T-helper 1 cell treated with Interleukin-12 subunit alpha and Interleukin-12 subunit beta and Interleukin-4 antibody, amounts not matched to agents 30 μg/mL and 1 μg/mL, for 36 hours (primary cell): ENCODE measurements around the gene SSH2.
"Not testable (repeated sequence)": the region's sequence is repeated elsewhere in the genome, so short reads cannot be mapped to it uniquely, and the experiment has no call there.

ENCODE experiments used
- H3K27ac Mint-ChIP-seq: one replicate; pipeline ENCODE4 v1.8.0; 2021; ENCODE audit warnings: mild to moderate bottlenecking, mixed read lengths
- H3K27me3 Mint-ChIP-seq: one replicate; pipeline ENCODE4 v1.8.0; 2021; ENCODE audit warnings: low read depth, mixed read lengths
- H3K36me3 Mint-ChIP-seq: one replicate; pipeline ENCODE4 v1.8.0; 2021; ENCODE audit warnings: low read depth, mixed read lengths
- H3K4me1 Mint-ChIP-seq: one replicate; pipeline ENCODE4 v1.8.0; 2021; ENCODE audit warnings: low read depth, mixed read lengths
- H3K4me3 Mint-ChIP-seq: one replicate; pipeline ENCODE4 v1.8.0; 2021; ENCODE audit warnings: mild to moderate bottlenecking, moderate library complexity, mixed read lengths
- H3K9me3 Mint-ChIP-seq: one replicate; pipeline ENCODE4 v1.8.0; 2021; ENCODE audit warnings: mixed read lengths

Gene SSH2

DNA sequence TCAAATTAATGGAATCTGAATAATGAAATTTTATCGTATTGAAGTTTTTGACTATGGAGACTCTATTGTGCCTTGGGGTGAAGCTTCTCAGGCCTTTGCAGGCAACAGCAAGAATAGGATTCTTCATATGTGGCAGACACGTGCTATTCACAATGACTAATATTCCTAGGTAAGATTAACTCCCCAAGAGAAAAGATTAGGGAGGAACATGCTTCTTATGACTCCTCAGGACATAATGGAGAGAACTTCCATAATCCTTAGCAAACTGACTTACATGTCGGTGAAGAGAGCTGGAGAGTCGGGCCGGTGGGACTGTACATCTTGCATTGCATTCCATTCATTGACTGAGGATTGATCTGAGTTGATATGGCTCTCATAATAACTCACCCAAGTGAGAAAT, 258.4 kb downstream of the SSH2 start:
- no peaks in the 10 kb centered on the region for H3K9me3 Mint-ChIP-seq
- peaks cover 18% of the 10 kb centered on the region for H3K4me1 Mint-ChIP-seq
- H3K27ac Mint-ChIP-seq, result no peak overlapping the region
- no peak overlapping the region for H3K4me3 Mint-ChIP-seq
- H3K27me3 Mint-ChIP-seq, result no peaks in the 10 kb centered on the region
- peaks cover 30% of the 10 kb centered on the region for H3K36me3 Mint-ChIP-seq

DNA sequence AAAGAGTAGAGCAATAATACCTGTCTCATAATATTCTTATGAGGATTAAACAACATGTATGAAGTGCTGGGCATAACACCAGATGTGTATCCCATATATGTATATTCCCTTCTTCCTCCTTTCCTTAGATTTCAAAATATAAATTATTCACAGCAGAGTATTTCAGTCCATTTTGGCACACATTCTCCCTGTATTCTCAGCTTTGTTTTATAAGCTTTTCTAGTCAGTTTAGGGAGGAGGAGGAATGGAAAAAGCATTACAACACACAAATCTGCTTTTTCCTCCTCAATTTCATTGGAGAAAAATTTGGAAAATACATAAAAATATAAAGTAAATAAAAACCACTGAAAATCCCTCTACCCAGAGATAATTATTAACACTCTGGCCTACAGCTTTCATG, 260.8 kb downstream of the SSH2 start:
- peaks cover 12% of the 10 kb centered on the region for H3K4me1 Mint-ChIP-seq
- H3K4me3 Mint-ChIP-seq, result no peak overlapping the region
- H3K36me3 Mint-ChIP-seq, result peaks cover 38% of the 10 kb centered on the region
- no peaks in the 10 kb centered on the region for H3K9me3 Mint-ChIP-seq
- no peak overlapping the region for H3K27ac Mint-ChIP-seq
- no peaks in the 10 kb centered on the region for H3K27me3 Mint-ChIP-seq

DNA sequence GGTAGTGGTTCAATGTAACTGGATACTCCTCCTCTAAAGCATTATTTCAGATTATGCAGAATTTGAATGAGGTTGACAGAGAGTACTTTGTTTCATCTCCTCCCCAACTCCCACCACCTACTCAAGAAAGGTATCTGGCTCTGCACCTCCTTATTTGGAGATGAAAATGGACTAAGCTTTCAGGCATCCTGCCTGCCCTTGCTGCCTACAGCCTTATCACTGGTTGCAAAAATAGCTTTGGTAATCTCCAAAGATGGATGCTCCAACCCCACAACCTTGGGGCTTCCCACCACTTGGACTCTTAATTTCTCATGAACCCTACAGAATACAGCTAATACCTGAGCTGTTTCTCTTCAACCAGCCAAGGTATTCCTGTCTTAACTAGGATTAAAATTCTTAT, 262.1 kb downstream of the SSH2 start:
- no peaks in the 10 kb centered on the region for H3K9me3 Mint-ChIP-seq
- H3K36me3 Mint-ChIP-seq, result peaks cover 41% of the 10 kb centered on the region
- H3K27me3 Mint-ChIP-seq, result no peaks in the 10 kb centered on the region
- H3K27ac Mint-ChIP-seq, result no peak overlapping the region
- peaks cover 9% of the 10 kb centered on the region for H3K4me1 Mint-ChIP-seq
- no peak overlapping the region for H3K4me3 Mint-ChIP-seq

DNA sequence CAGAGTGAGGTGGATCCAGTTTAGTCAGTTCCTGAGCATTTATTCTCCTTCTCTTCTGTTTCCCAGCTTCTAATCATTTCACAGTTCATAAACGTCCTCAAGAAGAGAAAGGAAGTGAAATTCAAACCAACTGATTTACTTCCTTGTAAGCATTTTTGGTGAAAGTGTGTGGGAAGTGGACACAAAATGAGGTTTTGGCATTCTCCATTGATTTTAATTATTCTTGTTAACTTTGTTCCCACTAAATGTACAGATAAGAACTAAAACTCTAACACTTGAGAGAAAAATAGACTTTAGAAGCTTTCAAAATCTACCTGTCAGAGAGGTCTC, 264.6 kb downstream of the SSH2 start:
- H3K4me1 Mint-ChIP-seq, result peaks cover 9% of the 10 kb centered on the region
- H3K36me3 Mint-ChIP-seq, result peaks cover 46% of the 10 kb centered on the region
- H3K27me3 Mint-ChIP-seq, result no peaks in the 10 kb centered on the region
- H3K27ac Mint-ChIP-seq, result no peak overlapping the region
- H3K9me3 Mint-ChIP-seq, result no peaks in the 10 kb centered on the region
- H3K4me3 Mint-ChIP-seq, result no peak overlapping the region

DNA sequence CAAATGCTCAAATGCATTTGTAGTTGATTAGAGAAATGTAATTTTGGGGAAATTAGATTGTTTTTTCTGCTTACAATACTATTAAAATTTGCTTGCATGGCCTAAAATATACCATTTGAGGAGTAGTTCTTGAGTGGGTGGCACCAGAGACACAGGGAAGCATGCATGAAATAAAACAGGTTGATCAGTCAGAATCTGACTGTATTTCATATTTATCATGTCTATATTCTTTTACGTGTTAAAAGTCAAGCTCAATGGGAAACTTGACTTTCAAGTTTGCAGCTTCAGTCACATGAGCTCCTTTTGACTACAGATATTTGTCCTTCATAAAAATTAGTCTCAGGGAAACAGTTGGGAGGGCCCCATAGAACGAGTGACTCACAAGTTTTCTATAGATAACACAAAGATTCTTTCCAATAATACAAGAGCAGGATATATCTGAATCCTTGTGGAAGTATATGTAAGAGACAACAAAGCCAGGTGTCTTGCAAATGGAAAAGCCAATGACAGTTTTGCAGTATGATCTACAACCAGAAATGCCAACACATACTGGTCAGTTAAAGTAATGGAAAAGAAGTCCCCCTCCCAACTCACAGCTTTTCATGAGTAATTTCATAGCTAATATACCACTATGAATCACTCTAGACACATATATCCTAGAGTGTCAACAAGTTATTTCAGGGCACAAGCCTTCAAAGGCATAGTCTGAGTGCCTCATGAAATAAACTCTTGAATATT, 265.1 kb downstream of the SSH2 start:
- H3K4me1 Mint-ChIP-seq, result peaks cover 9% of the 10 kb centered on the region
- H3K27ac Mint-ChIP-seq, result no peak overlapping the region
- no peaks in the 10 kb centered on the region for H3K27me3 Mint-ChIP-seq
- peaks cover 48% of the 10 kb centered on the region for H3K36me3 Mint-ChIP-seq
- H3K4me3 Mint-ChIP-seq, result no peak overlapping the region
- no peaks in the 10 kb centered on the region for H3K9me3 Mint-ChIP-seq

DNA sequence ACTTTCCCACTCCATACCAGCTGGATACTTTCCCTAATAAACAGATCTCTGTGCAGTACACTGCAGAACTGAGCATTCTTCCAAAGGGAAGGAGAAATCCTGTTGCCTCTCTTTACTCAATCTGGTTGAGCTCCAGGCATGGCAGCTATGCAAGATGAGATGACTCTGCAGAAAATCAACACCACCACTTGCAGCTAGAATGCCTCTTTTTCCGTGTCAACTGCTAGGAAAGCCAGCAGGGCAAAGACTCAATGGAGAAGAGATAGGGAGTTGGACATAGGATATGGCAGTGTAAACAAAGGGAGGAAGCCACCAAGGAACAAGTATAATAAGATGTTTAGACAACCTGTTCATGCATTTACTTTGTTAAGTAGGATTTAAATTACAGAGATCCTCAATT, 266.9 kb downstream of the SSH2 start:
- Mint-ChIP-seq H3K4me1 (peaks cover 9% of the 10 kb centered on the region), H3K4me3 (no peak overlapping the region), H3K27ac (no peak overlapping the region), H3K27me3 (no peaks in the 10 kb centered on the region), H3K36me3 (peaks cover 46% of the 10 kb centered on the region), H3K9me3 (no peaks in the 10 kb centered on the region)

DNA sequence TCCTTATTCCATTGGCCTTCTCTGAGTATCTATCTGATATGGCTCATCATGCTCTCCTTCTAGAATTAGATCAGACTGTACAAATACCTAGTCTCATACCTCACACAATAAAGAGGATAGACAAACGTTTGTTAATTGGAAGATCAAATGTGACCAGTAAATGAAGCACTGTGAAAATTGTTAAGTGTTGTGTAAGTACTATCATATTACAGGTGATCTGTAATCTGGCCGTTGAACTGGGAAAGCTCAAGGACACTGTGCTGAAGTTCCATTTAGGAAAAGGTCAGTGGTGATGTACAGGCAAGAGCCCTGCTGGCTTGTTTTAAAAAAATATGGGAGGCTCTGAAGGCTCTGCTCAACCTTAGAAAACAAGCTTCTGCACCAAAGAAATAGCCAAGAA, 268.8 kb downstream of the SSH2 start:
- no peak overlapping the region for H3K27ac Mint-ChIP-seq
- H3K27me3 Mint-ChIP-seq, result no peaks in the 10 kb centered on the region
- H3K4me3 Mint-ChIP-seq, result no peak overlapping the region
- peaks cover 37% of the 10 kb centered on the region for H3K36me3 Mint-ChIP-seq
- no peaks in the 10 kb centered on the region for H3K9me3 Mint-ChIP-seq
- peaks cover 2% of the 10 kb centered on the region for H3K4me1 Mint-ChIP-seq

DNA sequence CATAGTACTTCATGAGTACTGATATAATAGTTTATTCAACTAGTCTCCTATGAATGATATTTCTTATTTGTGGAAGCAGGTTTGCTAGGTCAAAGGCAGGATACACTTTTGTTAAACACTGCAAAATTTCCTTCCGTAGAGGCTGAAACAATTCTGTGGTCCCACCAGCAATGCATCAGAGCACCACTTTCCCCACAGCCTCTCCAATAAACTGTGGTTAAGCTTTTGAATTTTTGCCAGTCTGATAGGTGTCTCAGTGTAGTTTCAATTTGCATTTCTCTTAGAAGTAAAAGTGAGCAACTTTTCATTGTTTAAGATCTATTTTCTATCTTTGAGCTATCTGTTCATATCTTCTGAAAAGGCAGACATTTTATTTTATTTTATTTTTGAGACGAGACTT, 270.9 kb downstream of the SSH2 start:
- Mint-ChIP-seq H3K4me1 (no peaks in the 10 kb centered on the region), H3K27ac (no peak overlapping the region), H3K4me3 (no peak overlapping the region), H3K9me3 (no peaks in the 10 kb centered on the region), H3K27me3 (no peaks in the 10 kb centered on the region), H3K36me3 (peaks cover 29% of the 10 kb centered on the region)

DNA sequence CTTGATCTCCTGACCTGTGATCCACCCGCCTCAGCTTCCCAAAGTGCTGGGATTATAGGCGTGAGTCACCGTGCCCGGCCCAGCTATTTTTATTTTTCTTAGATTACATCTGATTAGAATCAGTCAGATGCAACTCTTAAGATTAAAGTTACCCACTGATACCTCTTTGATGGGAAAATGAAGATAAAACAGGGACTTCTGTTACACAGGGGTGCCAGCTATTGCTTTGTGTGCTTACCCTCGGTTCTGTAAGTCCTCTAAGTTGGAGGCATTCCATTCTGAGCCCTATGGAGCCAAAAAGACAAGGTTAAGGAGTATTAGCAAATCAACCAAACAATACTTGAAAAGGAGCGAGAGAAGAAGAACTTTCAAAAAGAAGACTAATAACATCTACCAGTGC, 274.7 kb downstream of the SSH2 start:
- no peak overlapping the region for H3K27ac Mint-ChIP-seq

DNA sequence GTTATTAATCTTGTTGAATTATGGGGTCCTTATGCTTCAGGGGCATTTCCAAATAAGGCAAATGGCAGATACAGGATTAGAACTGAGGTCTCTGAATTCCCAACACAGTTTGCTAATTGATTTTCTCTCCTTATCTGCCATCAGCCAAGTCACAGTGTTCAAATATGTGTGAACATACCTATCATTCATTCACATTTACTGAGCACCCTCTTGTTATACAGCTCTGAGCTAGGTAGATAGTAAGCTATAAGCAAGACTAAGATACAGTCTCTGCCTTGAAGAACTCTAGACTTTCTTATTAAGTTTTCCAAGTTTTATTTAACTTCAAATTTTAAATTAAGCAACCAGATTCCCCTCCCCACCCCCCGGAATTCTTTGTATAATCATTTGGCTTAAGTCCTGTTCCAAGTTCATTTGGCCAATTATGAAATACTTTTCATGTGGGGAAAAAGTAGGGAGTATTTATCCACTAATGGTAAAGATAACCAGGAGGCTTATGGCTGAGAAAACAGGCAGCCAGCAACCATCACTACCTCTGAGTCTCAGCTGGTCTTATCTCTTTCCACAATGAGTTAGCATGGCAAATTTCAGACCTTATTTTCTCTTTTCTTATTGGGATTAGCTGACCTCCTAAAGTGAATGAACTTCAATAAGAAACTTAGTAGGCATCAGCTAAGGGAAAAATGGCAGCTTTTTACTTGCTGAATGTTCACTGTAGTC, 275.9 kb downstream of the SSH2 start:
- Mint-ChIP-seq H3K4me1 (no peaks in the 10 kb centered on the region), H3K9me3 (no peaks in the 10 kb centered on the region), H3K4me3 (no peak overlapping the region), H3K36me3 (peaks cover 22% of the 10 kb centered on the region), H3K27me3 (no peaks in the 10 kb centered on the region), H3K27ac (no peak overlapping the region)

More for the DNA sequence above, 274.7 kb downstream of the SSH2 start:
- H3K4me1 Mint-ChIP-seq, result no peaks in the 10 kb centered on the region
- H3K27me3 Mint-ChIP-seq, result no peaks in the 10 kb centered on the region
- no peaks in the 10 kb centered on the region for H3K9me3 Mint-ChIP-seq
- H3K36me3 Mint-ChIP-seq, result peaks cover 16% of the 10 kb centered on the region
- no peak overlapping the region for H3K4me3 Mint-ChIP-seq

DNA sequence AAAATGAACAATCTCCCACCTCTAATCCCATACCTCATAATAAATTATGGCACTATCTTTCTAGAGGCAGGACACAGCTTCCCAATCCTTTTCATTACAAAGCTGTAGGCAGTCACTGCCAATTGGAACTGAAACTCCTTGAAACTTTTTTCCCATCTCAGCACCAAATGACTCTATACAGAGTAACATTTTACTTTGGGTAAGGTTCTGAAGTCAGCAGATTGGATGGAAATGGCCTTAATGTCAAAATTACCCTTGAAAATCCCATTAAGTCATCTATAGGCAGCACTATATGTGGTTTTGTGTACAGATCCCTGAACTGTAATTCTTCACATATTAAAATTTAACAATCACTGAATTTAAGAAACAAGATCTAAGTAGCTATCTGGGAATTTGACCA, 277.1 kb downstream of the SSH2 start:
- Mint-ChIP-seq H3K27me3 (no peaks in the 10 kb centered on the region), H3K36me3 (peaks cover 27% of the 10 kb centered on the region), H3K9me3 (no peaks in the 10 kb centered on the region), H3K27ac (no peak overlapping the region), H3K4me1 (no peaks in the 10 kb centered on the region), H3K4me3 (no peak overlapping the region)

DNA sequence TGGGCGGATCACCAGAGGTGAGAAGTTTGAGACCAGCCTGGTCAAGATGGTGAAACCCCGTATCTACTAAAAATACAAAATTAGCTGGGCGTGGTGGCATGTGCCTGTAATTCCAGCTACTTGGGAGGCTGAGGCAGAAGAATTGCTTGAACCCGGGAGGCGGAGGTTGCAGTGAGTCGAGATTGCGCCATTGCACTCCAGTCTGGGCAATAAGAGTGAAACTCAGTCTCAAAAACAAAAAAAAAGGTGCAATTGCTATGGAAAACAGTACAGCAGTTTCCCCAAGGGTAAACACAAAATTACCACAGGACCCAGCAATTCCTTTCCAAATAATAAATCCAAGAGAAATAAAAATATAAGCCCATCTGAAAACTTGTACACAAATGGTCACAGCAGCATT, 278.1 kb downstream of the SSH2 start:
- peaks cover 29% of the 10 kb centered on the region for H3K36me3 Mint-ChIP-seq
- H3K27me3 Mint-ChIP-seq, H3K9me3 Mint-ChIP-seq, H3K4me3 Mint-ChIP-seq, H3K27ac Mint-ChIP-seq, H3K4me1 Mint-ChIP-seq: not testable (repeated sequence)

DNA sequence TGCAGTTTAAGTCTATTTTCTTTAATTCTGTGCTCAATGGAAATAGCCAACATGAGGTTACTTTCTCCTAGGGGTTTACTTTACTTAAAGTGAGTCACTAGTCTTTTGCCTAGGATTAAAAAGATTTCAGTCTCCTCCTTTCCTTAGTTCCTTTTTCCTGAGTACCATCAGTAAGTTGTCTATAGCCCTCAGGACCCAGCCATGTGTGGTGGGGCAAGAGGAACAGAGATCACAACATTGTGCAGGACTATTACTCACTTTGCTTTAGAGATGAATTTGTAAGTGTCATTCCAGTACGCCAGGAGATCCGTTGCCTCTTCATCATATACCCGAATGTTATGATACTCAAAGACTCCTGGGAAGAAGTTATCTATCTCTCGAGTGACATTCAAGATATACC, 279.6 kb downstream of the SSH2 start:
- H3K9me3 Mint-ChIP-seq, result no peaks in the 10 kb centered on the region
- H3K4me1 Mint-ChIP-seq, result no peaks in the 10 kb centered on the region
- H3K27ac Mint-ChIP-seq, result no peak overlapping the region
- H3K27me3 Mint-ChIP-seq, result no peaks in the 10 kb centered on the region
- no peak overlapping the region for H3K4me3 Mint-ChIP-seq
- peaks cover 21% of the 10 kb centered on the region for H3K36me3 Mint-ChIP-seq

DNA sequence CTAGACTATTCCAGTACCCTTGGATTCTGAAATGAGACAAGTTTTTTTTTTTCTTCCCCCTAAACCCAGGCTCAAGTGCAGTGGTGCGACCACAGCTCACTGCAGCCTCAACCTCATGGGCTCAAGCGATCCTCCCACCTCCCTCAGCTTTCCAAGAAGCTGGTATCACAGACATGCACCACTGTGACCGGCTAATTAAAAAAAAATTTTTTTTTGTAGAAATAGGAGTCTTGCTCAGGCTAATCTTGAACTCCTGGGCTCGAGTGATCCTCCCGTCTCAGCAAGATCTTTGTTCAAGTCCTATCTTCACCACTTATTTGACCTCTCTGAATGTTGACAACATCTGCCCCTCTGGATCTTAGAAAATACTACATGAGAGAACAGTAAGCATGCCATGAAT, 280.7 kb downstream of the SSH2 start:
- Mint-ChIP-seq H3K9me3 (no peaks in the 10 kb centered on the region), H3K36me3 (peaks cover 26% of the 10 kb centered on the region), H3K27me3 (no peaks in the 10 kb centered on the region), H3K27ac (no peak overlapping the region), H3K4me3 (no peak overlapping the region), H3K4me1 (no peaks in the 10 kb centered on the region)

DNA sequence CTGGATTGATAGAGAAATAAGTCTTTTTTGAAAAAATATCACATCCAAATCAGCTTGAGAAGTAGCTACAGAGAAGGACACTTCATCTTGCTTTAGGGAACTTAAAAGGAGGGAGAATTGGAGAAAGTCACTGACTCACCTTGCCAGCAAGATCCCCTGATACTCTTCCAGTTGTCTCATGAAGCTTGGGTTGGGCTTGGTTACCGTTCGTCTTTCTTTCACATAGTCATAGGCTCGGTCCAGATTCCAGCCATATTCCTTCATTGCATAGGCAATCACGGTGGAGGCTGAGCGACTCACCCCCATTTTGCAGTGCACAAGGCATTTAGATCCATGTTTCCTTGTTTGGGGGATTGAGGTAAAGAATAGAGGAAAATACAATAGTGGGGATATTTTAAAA, 282.0 kb downstream of the SSH2 start:
- H3K27ac Mint-ChIP-seq, result no peak overlapping the region
- H3K27me3 Mint-ChIP-seq, result no peaks in the 10 kb centered on the region
- no peaks in the 10 kb centered on the region for H3K9me3 Mint-ChIP-seq
- H3K36me3 Mint-ChIP-seq, result peaks cover 27% of the 10 kb centered on the region
- H3K4me3 Mint-ChIP-seq, result no peak overlapping the region
- no peaks in the 10 kb centered on the region for H3K4me1 Mint-ChIP-seq
